Small intestine (tissue), 7 donors: Measurements from ENCODE around the gene GRK5. TPM values are rescaled to one million over a fixed set of nuclear protein-coding genes. Genes with fewer than 3 reads are reported as not detected.

ENCODE experiments used
- DNase-seq, 2 donors: peaks; one replicate each; pipeline versions ENCODE4 v3.0.0 to v3.0.0-alpha.2; 2013
- FAIRE-seq: peaks from 2 replicates; lab custom pipeline; 2012; peaks lifted over from hg19 to GRCh38; lab: Jason Lieb, UNC
- H3K27ac ChIP-seq, 3 donors: one replicate each; pipeline ENCODE4 v1.5.1; 2013; ENCODE audit warnings: low read length in 2 of 3, mild to moderate bottlenecking in 2 of 3, control low read depth in 1 of 3, inconsistent platforms in 1 of 3, low read depth in 1 of 3, moderate library complexity in 1 of 3
- H3K27me3 ChIP-seq, 3 donors: one replicate each; pipeline ENCODE4 v1.6.1; 2013; ENCODE audit warnings: low read length in 3 of 3, inconsistent platforms in 1 of 3; ENCODE audit not compliant: control insufficient read depth in 3 of 3, insufficient read depth in 3 of 3
- H3K36me3 ChIP-seq, 3 donors: one replicate each; pipeline ENCODE4 v1.6.1; 2013; ENCODE audit warnings: low read length in 3 of 3, inconsistent platforms in 1 of 3, low read depth in 1 of 3, mild to moderate bottlenecking in 1 of 3, moderate library complexity in 1 of 3; ENCODE audit not compliant: control insufficient read depth in 3 of 3, insufficient read depth in 2 of 3
- H3K4me1 ChIP-seq, 3 donors: one replicate each; pipeline ENCODE4 v1.6.1; 2013; ENCODE audit warnings: low read length in 2 of 3, inconsistent platforms in 1 of 3, low read depth in 1 of 3, mild to moderate bottlenecking in 1 of 3, moderate library complexity in 1 of 3; ENCODE audit not compliant: control insufficient read depth in 3 of 3, insufficient read depth in 2 of 3
- H3K4me3 ChIP-seq, 3 donors: one replicate each; pipeline ENCODE4 v1.5.1; 2013; ENCODE audit warnings: low read length in 3 of 3, control low read depth in 1 of 3, inconsistent platforms in 1 of 3, low read depth in 1 of 3, mild to moderate bottlenecking in 1 of 3, moderate library complexity in 1 of 3
- H3K9me3 ChIP-seq, 2 donors: one replicate each; pipeline ENCODE4 v1.6.1; 2013; ENCODE audit warnings: low read depth in 1 of 2, low read length in 1 of 2; ENCODE audit not compliant: control insufficient read depth in 2 of 2, insufficient read depth in 1 of 2
- WGBS, 3 donors: extraction: QIAGEN DNeasy Blood & Tissue Kit; methylation state at CpG; one replicate each; pipeline ENCODE4 v1.1.7; 2013; 5-methylcytosine and 5-hydroxymethylcytosine counted together
- polyA plus RNA-seq, 4 donors: library from polyadenylated mRNA; stranded (reverse) in 3 of 4; unstranded in 1 of 4; fragments of 200-250 nt in 3 of 4; fragments of 120-200 nt in 1 of 4; gene quantifications; one replicate each; pipeline versions ENCODE4 v1.2.1 to v1.2.3, GENCODE V29; 2013
- donor health status: healthy with polysubstance abuse.
- donor health status: control.
- donor health status: control.
- donor health status: Bipolar disorder and iron deficiency.
- donor health status: healthy.

The GRK5 gene
- polyA plus RNA-seq, 4 donors: 21.6 to 50.5 (median 26.0) TPM

GRCh38 chr10:119405520-119405807, 198.1 kb downstream of the GRK5 start:
- FAIRE-seq: no peak

GRCh38 chr10:119406137-119406536, 198.8 kb downstream of the GRK5 start:
- no peak overlapping the region for H3K4me3 ChIP-seq
- no peaks in the 10 kb centered on the region for H3K9me3 ChIP-seq
- WGBS, 3 donors: 90 to 93% (median 92%) methylated on average over 3 of the region's 3 CpGs
- H3K36me3 ChIP-seq: peaks cover 0 to 40% (median 0%) of the 10 kb centered on the region in 3 donors
- FAIRE-seq (no peak), DNase-seq (no peak)
- H3K27me3 ChIP-seq: no peaks in the 10 kb centered on the region
- H3K27ac ChIP-seq: peak overlapping the region in 2 of 3 donors; percentile 5 to 76
- peaks cover 0 to 8% (median 5%) of the 10 kb centered on the region in 3 donors for H3K4me1 ChIP-seq

More at GRCh38 chr10:119405520-119405807, 198.1 kb downstream of the GRK5 start:
- 54 to 92% (median 82%) methylated on average over 8 of the region's 8 CpGs for WGBS, 3 donors
- no peak for DNase-seq
- H3K4me3 ChIP-seq: no peak overlapping the region
- H3K36me3 ChIP-seq: peaks cover 0 to 41% (median 0%) of the 10 kb centered on the region in 3 donors
- H3K27me3 ChIP-seq: no peaks in the 10 kb centered on the region
- peak overlapping the region in 1 of 3 donors; percentile 17 for H3K27ac ChIP-seq
- no peaks in the 10 kb centered on the region for H3K9me3 ChIP-seq
- H3K4me1 ChIP-seq: peaks cover 0 to 8% (median 5%) of the 10 kb centered on the region in 3 donors

- Histone ChIP-seq H3K36me3 (peaks cover 0 to 41% (median 0%) of the 10 kb centered on the region in 3 donors), H3K4me1 (peaks cover 0 to 8% (median 5%) of the 10 kb centered on the region in 3 donors), H3K27ac (peak overlapping the region in 2 of 3 donors; percentile 5 to 76), H3K4me3 (no peak overlapping the region), H3K9me3 (no peaks in the 10 kb centered on the region), H3K27me3 (no peaks in the 10 kb centered on the region)
- DNase-seq (no peak), FAIRE-seq (no peak)
- 81 to 95% (median 92%) methylated on average over 7 of the region's 7 CpGs for whole genome bisulfite sequencing, 3 donors
These were observed 199.4 kb downstream of the GRK5 start for GRCh38 chr10:119406601-119407253.

- FAIRE-seq: no peak
- Histone ChIP-seq H3K36me3 (peaks cover 0 to 43% (median 0%) of the 10 kb centered on the region in 3 donors), H3K4me1 (peaks cover 0 to 8% (median 5%) of the 10 kb centered on the region in 3 donors), H3K27ac (peak overlapping the region in 1 of 3 donors; percentile 76), H3K4me3 (no peak overlapping the region), H3K9me3 (no peaks in the 10 kb centered on the region), H3K27me3 (no peaks in the 10 kb centered on the region)
- WGBS, 3 donors: 74 to 87% (median 82%) methylated on average over 5 of the region's 5 CpGs
- no peak for DNase-seq
These were observed 199.9 kb downstream of the GRK5 start for GRCh38 chr10:119407254-119407777.

GRCh38 chr10:119408072-119408471, 200.7 kb downstream of the GRK5 start:
- H3K4me3 ChIP-seq: no peak overlapping the region
- DNase-seq: no peak
- 85 to 94% (median 88%) methylated on average over 4 of the region's 4 CpGs for WGBS, 3 donors
- peaks cover 0 to 11% (median 8%) of the 10 kb centered on the region in 3 donors for H3K4me1 ChIP-seq
- H3K9me3 ChIP-seq: no peaks in the 10 kb centered on the region
- H3K36me3 ChIP-seq: peaks cover 0 to 45% (median 0%) of the 10 kb centered on the region in 3 donors
- FAIRE-seq: no peak
- peak overlapping the region in 1 of 3 donors; percentile 82 for H3K27ac ChIP-seq
- H3K27me3 ChIP-seq: no peaks in the 10 kb centered on the region

- H3K27ac ChIP-seq: peak overlapping the region in 2 of 3 donors; percentile 53 to 82
- H3K9me3 ChIP-seq: no peaks in the 10 kb centered on the region
- H3K4me3 ChIP-seq: no peak overlapping the region
- no peaks in the 10 kb centered on the region for H3K27me3 ChIP-seq
- 80 to 92% (median 88%) methylated on average over 14 of the region's 14 CpGs for WGBS, 3 donors
- DNase-seq (no peak), FAIRE-seq (no peak)
- peaks cover 0 to 20% (median 8%) of the 10 kb centered on the region in 3 donors for H3K4me1 ChIP-seq
- peaks cover 0 to 52% (median 0%) of the 10 kb centered on the region in 3 donors for H3K36me3 ChIP-seq
These were observed 201.6 kb downstream of the GRK5 start for GRCh38 chr10:119408969-119409371.

- Histone ChIP-seq H3K36me3 (peaks cover 0 to 52% (median 0%) of the 10 kb centered on the region in 3 donors), H3K27ac (peak overlapping the region in 2 of 3 donors; percentile 53 to 82), H3K4me1 (peaks cover 0 to 24% (median 8%) of the 10 kb centered on the region in 3 donors), H3K27me3 (no peaks in the 10 kb centered on the region), H3K9me3 (no peaks in the 10 kb centered on the region), H3K4me3 (no peak overlapping the region)
- FAIRE-seq: no peak
- no peak for DNase-seq
- 70 to 80% (median 78%) methylated on average over 5 of the region's 5 CpGs for WGBS, 3 donors
These were observed 202.0 kb downstream of the GRK5 start for GRCh38 chr10:119409385-119409784.

GRCh38 chr10:119409906-119410305, 202.5 kb downstream of the GRK5 start:
- peaks cover 0 to 48% (median 0%) of the 10 kb centered on the region in 3 donors for H3K36me3 ChIP-seq
- peak in 1 of 2 donors; percentile 41 for DNase-seq
- H3K4me1 ChIP-seq: peaks cover 0 to 25% (median 8%) of the 10 kb centered on the region in 3 donors
- no peak overlapping the region for H3K4me3 ChIP-seq
- no peaks in the 10 kb centered on the region for H3K27me3 ChIP-seq
- WGBS, 3 donors: 62 to 93% (median 78%) methylated on average over 18 of the region's 18 CpGs
- FAIRE-seq: no peak
- H3K9me3 ChIP-seq: no peaks in the 10 kb centered on the region
- H3K27ac ChIP-seq: peak overlapping the region in 2 of 3 donors; percentile 53 to 82
